ENCODE results near the gene LEO1. TPM values are rescaled to one million over a fixed set of nuclear protein-coding genes. Genes with fewer than 3 reads are reported as not detected.

Gene LEO1
- total and polyA plus RNA-seq, 2 of the 13 experiments (the other 11 are each of a cell fraction or from before 2014, with no cell fraction given) = 17.0 to 60.3 TPM

DNA sequence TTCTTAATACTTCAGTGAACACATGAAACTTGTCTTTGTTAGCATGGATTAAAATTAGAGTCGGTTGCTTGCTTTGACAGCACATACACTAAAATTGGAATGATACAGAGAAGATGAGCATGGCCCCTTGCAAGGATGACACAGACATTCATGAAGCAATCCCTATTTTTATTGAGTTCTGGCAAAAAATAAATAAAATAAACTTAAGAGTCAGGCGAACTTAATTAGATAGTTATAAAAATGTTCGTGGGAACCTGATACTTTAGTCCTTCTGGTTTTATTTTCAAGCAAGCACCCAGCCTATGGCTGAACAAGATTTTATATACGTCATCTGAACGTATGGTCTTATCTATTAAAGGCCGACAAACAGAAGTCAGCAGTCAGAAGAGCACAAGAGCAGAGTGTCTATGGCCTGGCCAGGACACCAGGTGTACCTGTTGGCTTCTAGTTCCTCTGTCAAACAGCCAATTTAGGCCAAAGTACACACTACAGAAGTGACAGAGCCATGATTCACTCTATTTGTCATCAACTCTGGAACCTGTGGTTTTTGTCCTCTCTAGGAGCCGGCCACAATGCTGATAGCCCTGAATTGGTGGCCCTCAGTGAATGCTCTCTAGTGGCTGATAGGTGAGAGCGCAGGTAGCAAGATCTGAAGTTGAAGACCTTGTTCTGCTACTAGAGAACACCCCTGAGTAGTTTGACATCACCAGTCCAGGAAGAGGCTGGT is 64.3 kb downstream of the LEO1 start (continued):
- TF ChIP-seq, protein P1, sequence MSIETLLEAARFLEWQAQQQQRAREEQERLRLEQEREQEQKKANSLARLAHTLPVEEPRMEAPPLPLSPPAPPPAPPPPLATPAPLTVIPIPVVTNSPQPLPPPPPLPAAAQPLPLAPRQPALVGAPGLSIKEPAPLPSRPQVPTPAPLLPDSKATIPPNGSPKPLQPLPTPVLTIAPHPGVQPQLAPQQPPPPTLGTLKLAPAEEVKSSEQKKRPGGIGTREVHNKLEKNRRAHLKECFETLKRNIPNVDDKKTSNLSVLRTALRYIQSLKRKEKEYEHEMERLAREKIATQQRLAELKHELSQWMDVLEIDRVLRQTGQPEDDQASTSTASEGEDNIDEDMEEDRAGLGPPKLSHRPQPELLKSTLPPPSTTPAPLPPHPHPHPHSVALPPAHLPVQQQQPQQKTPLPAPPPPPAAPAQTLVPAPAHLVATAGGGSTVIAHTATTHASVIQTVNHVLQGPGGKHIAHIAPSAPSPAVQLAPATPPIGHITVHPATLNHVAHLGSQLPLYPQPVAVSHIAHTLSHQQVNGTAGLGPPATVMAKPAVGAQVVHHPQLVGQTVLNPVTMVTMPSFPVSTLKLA (IDR thresholded peaks at IDR 0.05) = peak; percentile 12; the same call in 1 of the 2 replicates
- peak; percentile 88 for TF ChIP-seq XRCC5 (optimal IDR thresholded peaks at IDR 0.05; ENCODE audit: low read length)
- TF ChIP-seq FOXK1 (CRISPR knock-in tag; IDR thresholded peaks at IDR 0.05; ENCODE audit: borderline replicate concordance, low read depth) = 0 out of 2 replicates have a peak, but pooled peaks have one; percentile 37
- TF ChIP-seq, protein P2, sequence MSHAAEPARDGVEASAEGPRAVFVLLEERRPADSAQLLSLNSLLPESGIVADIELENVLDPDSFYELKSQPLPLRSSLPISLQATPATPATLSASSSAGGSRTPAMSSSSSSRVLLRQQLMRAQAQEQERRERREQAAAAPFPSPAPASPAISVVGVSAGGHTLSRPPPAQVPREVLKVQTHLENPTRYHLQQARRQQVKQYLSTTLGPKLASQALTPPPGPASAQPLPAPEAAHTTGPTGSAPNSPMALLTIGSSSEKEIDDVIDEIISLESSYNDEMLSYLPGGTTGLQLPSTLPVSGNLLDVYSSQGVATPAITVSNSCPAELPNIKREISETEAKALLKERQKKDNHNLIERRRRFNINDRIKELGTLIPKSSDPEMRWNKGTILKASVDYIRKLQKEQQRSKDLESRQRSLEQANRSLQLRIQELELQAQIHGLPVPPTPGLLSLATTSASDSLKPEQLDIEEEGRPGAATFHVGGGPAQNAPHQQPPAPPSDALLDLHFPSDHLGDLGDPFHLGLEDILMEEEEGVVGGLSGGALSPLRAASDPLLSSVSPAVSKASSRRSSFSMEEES (CRISPR knock-in tag; IDR thresholded peaks at IDR 0.05) = 0 out of 2 replicates have a peak, but pooled peaks have one; percentile 10
- TF ChIP-seq IRF2 (CRISPR knock-in tag; IDR thresholded peaks at IDR 0.05) = 0 out of 2 replicates have a peak, but pooled peaks have one; percentile 32
- peak; percentile 68 for TF ChIP-seq GATAD2A (CRISPR knock-in tag; IDR thresholded peaks at IDR 0.05)
- TF ChIP-seq RXRB (CRISPR knock-in tag; IDR thresholded peaks at IDR 0.05; ENCODE audit: borderline replicate concordance) = peak; percentile 75; the same call in 1 of the 2 replicates
- peak; percentile 57; the same call in 1 of the 2 replicates for TF ChIP-seq RCOR2 (CRISPR knock-in tag; IDR thresholded peaks at IDR 0.05)
- no peak for TF ChIP-seq CHD2 (IDR thresholded peaks at IDR 0.05; ENCODE audit: low read depth, low read length)
- no peak for TF ChIP-seq NCOA5 (CRISPR knock-in tag; IDR thresholded peaks at IDR 0.05)
- TF ChIP-seq ZNF251 (CRISPR knock-in tag; IDR thresholded peaks at IDR 0.05) = no peak
- TF ChIP-seq SAP130 (CRISPR knock-in tag; IDR thresholded peaks at IDR 0.05; ENCODE audit: low read depth) = peak; percentile 92
- no peak for TF ChIP-seq ZNF766 (CRISPR knock-in tag; IDR thresholded peaks at IDR 0.05; ENCODE audit: borderline replicate concordance)
- TF ChIP-seq HOXD1 (CRISPR knock-in tag; IDR thresholded peaks at IDR 0.05) = no peak
- TF ChIP-seq, protein P3, sequence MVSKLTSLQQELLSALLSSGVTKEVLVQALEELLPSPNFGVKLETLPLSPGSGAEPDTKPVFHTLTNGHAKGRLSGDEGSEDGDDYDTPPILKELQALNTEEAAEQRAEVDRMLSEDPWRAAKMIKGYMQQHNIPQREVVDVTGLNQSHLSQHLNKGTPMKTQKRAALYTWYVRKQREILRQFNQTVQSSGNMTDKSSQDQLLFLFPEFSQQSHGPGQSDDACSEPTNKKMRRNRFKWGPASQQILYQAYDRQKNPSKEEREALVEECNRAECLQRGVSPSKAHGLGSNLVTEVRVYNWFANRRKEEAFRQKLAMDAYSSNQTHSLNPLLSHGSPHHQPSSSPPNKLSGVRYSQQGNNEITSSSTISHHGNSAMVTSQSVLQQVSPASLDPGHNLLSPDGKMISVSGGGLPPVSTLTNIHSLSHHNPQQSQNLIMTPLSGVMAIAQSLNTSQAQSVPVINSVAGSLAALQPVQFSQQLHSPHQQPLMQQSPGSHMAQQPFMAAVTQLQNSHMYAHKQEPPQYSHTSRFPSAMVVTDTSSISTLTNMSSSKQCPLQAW (CRISPR knock-in tag; IDR thresholded peaks at IDR 0.05) = peak; percentile 39; the same call in 1 of the 2 replicates
- peak; percentile 28; the same call in 1 of the 2 replicates for TF ChIP-seq MXD4 (CRISPR knock-in tag; IDR thresholded peaks at IDR 0.05)
- 0 out of 2 replicates have a peak, but pooled peaks have one; percentile 47 for TF ChIP-seq KLF6 (CRISPR knock-in tag; IDR thresholded peaks at IDR 0.05)
- TF ChIP-seq SMARCC2 (IDR thresholded peaks at IDR 0.05) = no peak
- no peak for TF ChIP-seq ZNF547 (CRISPR knock-in tag; IDR thresholded peaks at IDR 0.05)
- no peak for TF ChIP-seq HOXA7 (CRISPR knock-in tag; IDR thresholded peaks at IDR 0.05)
- TF ChIP-seq, protein P4, sequence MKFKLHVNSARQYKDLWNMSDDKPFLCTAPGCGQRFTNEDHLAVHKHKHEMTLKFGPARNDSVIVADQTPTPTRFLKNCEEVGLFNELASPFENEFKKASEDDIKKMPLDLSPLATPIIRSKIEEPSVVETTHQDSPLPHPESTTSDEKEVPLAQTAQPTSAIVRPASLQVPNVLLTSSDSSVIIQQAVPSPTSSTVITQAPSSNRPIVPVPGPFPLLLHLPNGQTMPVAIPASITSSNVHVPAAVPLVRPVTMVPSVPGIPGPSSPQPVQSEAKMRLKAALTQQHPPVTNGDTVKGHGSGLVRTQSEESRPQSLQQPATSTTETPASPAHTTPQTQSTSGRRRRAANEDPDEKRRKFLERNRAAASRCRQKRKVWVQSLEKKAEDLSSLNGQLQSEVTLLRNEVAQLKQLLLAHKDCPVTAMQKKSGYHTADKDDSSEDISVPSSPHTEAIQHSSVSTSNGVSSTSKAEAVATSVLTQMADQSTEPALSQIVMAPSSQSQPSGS (CRISPR knock-in tag; IDR thresholded peaks at IDR 0.05) = 0 out of 2 replicates have a peak, but pooled peaks have one; percentile 27
- TF ChIP-seq POGZ (CRISPR knock-in tag; IDR thresholded peaks at IDR 0.05) = peak; percentile 71
- TF ChIP-seq RAD21 (CRISPR knock-in tag; IDR thresholded peaks at IDR 0.05) = peak; percentile 42; the same call in 1 of the 2 replicates
- no peak for TF ChIP-seq KDM1A (CRISPR knock-in tag; IDR thresholded peaks at IDR 0.05)
- TF ChIP-seq EP300 (IDR thresholded peaks at IDR 0.05; ENCODE audit: low read depth in 2 of 2, low read length in 2 of 2) = peak in 1 of 2 experiments; percentile 52; a peak in 1 of 4 replicates
- TF ChIP-seq EP300 (CRISPR knock-in tag; IDR thresholded peaks at IDR 0.05; ENCODE audit: borderline replicate concordance) = peak; percentile 18; the same call in 1 of the 2 replicates
- no peak for TF ChIP-seq KLF11 (CRISPR knock-in tag; IDR thresholded peaks at IDR 0.05)

All from HepG2 (cell line).